HG03571 (cell line): ENCODE measurements around the gene ARHGAP24.
"Not testable (repeated sequence)": the region's sequence is repeated elsewhere in the genome, so short reads cannot be mapped to it uniquely, and the experiment has no call there.

Source experiments
- ATAC-seq: cut with Tn5 transposase; IDR thresholded peaks from one replicate; pipeline ENCODE4 v1.9.1; 2021; ENCODE audit not compliant: unreplicated experiment

ARHGAP24 gene

DNA sequence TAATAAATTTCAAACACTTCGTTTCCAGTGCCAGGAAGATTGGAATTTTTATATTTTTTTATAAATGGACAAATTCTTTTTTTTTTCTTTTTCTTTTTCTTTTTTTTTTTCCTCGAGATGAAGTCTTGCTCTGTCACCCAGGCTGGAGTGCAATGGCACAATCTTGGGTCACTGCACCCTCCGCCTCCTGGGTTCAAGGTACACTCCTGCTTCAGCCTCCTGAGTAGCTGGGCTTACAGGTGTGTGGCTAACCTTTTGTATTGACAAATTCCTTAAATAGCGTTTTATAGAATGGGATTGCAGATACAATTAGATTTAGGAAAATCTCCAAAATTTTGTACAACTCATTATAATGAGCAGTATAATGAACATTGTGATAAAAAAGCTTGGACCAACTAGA, 328.9 kb downstream of the ARHGAP24 start:
- no peak for ATAC-seq

GRCh38 chr4:85805891-85806290, 330.9 kb downstream of the ARHGAP24 start:
- ATAC-seq: no peak

- no peak for ATAC-seq
Observed at GRCh38 chr4:85806334-85806733, 331.4 kb downstream of the ARHGAP24 start.

DNA sequence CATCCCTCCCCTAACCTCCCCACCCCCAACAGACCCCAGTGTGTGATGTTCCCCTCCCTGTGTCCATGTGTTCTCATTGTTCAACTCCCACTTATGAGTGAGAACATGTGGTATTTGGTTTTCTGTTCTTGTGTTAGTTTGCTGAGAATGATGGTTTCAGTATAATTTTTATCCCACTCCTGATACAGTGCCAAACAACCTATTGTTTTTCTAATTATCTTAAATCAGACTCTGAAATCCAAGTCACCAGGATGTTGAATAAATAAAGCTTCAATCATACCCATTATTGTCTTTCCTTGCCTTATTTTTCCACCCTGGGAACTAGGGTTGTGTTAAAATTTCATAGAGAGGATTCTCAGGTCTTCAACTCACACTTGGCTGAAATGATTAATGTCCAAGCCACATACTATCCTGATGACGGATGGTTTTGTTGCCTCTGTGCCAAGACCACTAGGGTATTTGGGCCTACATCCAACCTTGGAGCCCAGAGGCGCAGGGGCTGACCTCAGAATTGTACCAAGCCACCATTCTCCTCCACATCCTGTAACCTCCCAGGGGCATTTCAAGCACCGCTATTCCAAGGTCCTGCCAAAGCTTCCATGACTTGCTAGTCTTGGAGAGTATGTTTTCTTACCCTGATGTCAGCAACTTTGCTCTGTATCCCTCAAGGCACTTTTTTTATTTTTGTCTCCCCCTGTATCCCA, 332.4 kb downstream of the ARHGAP24 start:
- ATAC-seq: no peak

GRCh38 chr4:85808104-85808503, 333.2 kb downstream of the ARHGAP24 start:
- no peak for ATAC-seq

GRCh38 chr4:85808864-85809263, 333.9 kb downstream of the ARHGAP24 start:
- no peak for ATAC-seq

GRCh38 chr4:85812776-85813175, 337.8 kb downstream of the ARHGAP24 start:
- ATAC-seq: no peak

GRCh38 chr4:85815796-85816459, 341.0 kb downstream of the ARHGAP24 start:
- ATAC-seq: no peak

DNA sequence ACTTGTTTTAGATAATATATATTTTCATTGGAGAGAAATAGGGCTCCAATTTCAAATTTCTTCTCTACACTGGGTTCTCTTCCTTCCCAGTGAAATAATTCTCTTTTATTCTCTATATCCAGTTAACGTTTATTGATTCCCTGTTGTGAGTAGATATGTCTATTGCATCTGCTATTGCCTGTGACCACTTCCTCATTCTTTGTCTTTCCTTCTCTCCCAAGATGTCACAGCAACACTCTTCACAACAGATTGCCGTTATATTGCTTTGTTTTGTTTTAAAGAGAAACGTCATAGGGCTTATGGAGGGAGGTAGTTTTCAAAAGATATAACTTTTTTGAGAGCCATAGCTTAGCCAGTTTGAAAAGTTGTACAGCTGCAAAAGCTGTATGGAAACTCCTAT, 343.8 kb downstream of the ARHGAP24 start:
- ATAC-seq: no peak

- not testable (repeated sequence) for ATAC-seq
Observed at GRCh38 chr4:85820101-85820500, 345.2 kb downstream of the ARHGAP24 start.

DNA sequence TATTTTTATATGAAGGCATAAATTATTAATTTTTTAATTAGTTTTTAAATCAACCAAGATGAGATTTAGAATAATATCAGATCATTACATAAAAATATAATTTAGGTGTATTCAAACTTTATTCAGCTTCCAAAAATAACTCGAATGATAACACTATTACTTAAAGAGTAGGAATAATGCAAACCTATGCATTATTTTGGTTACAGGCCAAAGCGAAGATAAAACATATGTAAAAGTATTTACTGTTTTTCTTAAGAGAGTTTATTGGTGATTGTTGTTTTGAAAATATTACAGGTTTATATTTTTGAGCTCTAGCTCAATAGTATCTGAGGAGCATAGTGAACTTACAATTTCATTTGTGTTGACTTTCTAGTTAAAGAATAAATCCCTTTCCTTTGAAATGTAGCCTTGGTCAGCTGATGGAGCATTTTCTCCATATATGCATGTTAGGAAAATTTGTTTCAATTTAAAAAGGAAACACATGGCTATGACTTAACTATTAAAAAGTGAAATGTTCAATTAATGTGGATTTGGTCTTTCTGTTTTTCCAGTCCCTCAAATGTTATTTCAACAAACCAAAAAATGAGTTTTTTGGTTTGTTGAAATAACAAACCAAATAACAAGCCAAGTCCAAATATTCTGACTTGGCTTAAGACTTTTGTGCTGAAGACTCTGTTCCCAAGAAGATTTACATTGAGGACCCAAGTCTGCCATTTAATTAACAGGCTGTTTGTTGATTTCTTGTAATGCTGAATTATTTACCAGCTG, 346.9 kb downstream of the ARHGAP24 start:
- ATAC-seq: no peak

- no peak for ATAC-seq
Observed at GRCh38 chr4:85823295-85823694, 348.3 kb downstream of the ARHGAP24 start.

- no peak for ATAC-seq
Observed at GRCh38 chr4:85824166-85824945, 349.4 kb downstream of the ARHGAP24 start.

DNA sequence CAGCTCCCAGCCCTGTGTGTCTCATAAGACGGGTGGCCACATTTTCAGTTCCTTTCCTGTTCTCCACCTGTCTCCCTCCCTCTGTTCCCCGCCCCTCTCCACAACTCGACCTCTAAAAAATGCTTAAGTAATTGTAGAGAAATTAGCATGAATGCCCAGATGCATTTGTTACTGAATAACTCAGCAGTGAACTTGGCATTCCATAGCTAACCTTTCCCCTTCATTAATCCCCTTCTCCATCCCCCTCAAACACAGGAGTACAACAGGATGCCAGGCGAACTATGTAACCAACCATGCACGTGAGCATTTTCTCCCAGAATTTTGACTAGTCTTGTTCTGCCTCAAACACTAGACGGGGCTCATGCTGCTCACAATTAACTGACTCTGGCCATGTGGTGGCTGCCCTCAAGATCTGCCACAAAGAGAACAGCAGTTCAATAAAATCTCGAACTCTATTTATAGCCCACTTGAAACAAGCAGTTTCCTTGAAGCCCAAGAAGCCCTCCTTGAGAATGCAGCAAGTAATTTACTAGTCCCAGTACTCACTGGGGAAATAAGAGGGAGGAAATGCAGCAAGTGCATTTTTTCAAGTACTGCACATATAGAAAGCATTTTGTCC, 351.2 kb downstream of the ARHGAP24 start:
- peak; percentile 55 for ATAC-seq

DNA sequence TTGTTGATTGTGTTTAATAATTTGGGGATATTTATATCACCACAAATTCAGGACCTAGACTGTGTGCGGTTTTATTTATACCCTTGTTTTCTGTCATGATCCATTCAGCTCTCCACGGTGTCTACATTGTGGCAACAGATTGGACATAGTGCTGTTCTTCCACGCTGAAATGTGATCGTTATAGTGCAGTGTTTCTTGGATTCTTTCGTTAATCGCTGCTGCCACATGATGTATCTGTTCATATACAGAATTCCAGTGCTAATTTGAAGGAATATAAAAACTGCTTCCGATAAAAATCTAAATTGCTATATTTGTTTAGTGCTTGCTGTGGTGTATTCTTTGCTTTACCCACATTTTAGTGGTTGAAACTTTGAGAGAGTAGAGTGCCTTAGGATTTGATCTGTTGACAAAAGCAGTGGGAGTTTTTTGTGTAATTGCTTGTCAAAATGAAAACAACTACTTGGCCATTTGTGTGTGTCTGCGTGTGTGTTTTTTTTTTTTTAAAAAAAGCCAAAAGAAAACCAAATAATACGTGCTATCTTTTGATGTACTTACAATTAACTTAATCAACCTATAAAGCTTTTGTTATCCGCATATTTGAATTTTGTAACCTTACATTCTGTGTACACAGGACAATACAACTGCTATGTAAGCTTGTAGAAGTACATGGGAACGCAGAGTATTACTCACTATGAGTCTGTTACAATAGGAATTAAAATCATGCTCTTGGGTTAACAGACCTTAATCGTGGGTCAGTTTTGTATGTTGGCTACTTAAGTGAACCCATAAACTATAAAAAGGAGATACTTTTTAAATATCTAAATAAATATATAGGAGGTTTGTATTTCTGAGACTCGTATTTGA, 353.3 kb downstream of the ARHGAP24 start:
- no peak for ATAC-seq

DNA sequence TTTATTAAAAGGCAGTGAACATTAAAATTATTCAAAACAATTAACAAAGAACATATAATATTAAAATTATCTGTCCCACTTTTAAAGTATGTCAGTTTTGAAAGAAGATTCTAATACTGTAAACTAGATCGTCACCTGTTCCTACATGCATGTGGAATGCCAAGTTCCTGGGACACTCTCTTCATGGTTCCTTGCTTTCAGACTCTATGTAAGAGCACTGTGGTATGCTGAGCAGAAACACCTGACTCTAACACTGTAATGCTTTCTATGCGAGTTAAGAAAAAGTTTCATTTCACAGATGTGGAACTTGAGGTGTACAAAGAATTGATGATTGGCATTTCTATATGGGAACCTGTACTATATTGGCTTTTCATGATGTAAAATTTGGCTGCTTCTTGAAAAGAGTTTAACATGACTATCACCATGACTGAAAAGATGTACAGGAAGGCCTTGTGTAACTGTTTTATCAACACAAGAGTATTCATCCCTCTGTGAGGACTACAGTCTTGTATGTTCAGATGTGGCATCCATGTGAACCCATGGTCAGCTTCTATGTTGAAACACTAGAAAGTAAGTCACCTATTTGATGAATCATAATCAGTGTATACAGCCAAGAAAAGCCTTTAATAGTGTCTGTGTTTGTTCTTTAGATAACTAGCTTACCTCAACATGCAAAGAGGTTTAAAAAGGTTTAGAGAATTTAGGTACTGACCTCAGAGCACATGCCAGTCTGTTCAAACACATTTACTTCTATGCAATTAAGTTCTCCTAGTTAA, 354.5 kb downstream of the ARHGAP24 start:
- no peak for ATAC-seq

DNA sequence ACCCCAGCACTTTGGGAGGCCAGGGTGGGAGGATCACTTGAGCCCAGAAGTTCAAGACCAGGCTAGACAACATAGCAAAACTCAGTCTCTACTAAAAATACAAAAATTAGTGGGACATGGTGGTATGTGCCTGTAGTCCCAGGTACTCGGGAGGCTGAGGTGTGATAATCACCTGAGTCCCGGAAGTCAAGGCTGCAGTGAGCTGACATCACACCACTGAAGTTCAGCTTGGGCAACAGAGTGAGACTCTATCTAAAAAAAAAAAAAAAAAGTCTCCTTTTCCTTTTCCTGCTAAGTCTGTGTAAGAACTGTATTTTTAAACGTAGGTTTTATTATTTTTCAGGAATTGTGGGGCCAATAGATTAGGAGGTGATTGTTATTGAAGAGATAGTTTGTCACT, 356.7 kb downstream of the ARHGAP24 start:
- no peak for ATAC-seq

DNA sequence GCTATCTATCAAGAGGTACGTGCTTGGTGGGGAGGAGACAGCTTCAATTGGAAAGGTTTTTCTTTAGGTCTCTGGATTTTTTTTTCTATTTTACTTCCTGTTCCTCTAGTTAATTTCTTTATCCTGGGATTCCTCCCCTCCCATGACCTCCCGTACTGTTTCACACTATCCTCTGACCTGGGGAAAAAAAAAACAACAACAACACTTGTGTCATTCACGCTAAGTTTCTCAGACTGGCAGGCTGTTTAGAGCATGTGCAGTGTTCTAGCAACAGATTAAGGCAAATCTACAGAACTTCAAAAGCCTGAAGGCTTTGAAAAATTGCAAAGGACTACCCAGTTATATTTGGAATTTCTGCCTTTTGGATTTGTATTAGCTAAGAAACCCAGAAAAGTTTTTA, 358.4 kb downstream of the ARHGAP24 start:
- no peak for ATAC-seq

DNA sequence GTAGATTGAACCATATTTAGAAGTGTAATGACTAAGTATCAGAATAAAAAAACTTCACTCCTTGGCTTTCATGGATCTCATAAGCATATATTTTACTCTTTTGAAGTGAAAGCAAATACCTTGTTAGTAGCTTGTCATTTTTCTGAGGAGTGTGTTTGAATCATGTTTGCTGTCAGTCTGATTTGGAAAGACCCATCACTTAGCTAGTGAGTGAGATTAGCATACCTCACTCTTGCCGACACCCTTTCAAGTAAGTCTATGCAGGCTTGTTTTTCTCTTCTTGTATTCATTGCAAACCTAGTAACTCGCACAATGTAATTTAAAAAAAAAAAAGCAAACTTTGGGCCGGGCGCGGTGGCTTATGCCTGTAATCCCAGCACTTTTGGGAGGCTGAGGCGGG, 360.0 kb downstream of the ARHGAP24 start:
- ATAC-seq: no peak
